ENCODE results near the gene CBX7.

The CBX7 gene

GRCh38 chr22:39122772-39123470 lies 29.6 kb downstream of the CBX7 start:
- ChIA-PET CTCF (interaction anchor here (1.0 to 4.5 kb wide), 5 partner anchors 12 to 353 kb away, joined by 3 to 23 read pairs (median 11); no protein-coding TSS in a partner anchor), POLR2A (no interaction called here)
- DNase-seq (ENCODE audit: low read depth, low spot score), result no peak
- H3K4me3 ChIP-seq (ENCODE audit: low read depth, low read length), result no peak overlapping the region
- TF ChIP-seq CTCF (IDR thresholded peaks at IDR 0.05; ENCODE audit: insufficient read depth, low read length, missing control alignments), result no peak

- H3K4me3 ChIP-seq (ENCODE audit: low read depth, low read length), result no peak overlapping the region
- CTCF ChIA-PET, result interaction anchor here (1.2 to 5.2 kb wide), 7 partner anchors 12 to 251 kb away, joined by 3 to 32 read pairs (median 5); no protein-coding TSS in a partner anchor
- TF ChIP-seq CTCF (IDR thresholded peaks at IDR 0.05; ENCODE audit: insufficient read depth, low read length, missing control alignments), result no peak
- no peak for DNase-seq (ENCODE audit: low read depth, low spot score)
- POLR2A ChIA-PET, result no interaction called here
These were observed 31.5 kb downstream of the CBX7 start for GRCh38 chr22:39120983-39121382.

- ChIA-PET CTCF (interaction anchor here (0.7 to 5.2 kb wide), 15 partner anchors 7 to 1065 kb away, joined by 3 to 32 read pairs (median 5); no protein-coding TSS in a partner anchor), POLR2A (no interaction called here)
- TF ChIP-seq CTCF (IDR thresholded peaks at IDR 0.05; ENCODE audit: insufficient read depth, low read length, missing control alignments), result peak; percentile 38
- no peak for DNase-seq (ENCODE audit: low read depth, low spot score)
- H3K4me3 ChIP-seq (ENCODE audit: low read depth, low read length), result no peak overlapping the region
These were observed 34.8 kb downstream of the CBX7 start for GRCh38 chr22:39117585-39118191.

GRCh38 chr22:39115977-39116621 lies 36.4 kb downstream of the CBX7 start:
- POLR2A ChIA-PET, result no interaction called here
- no peak for DNase-seq (ENCODE audit: low read depth, low spot score)
- CTCF ChIA-PET, result interaction anchor here (0.8 to 2.5 kb wide), 3 partner anchors 112 to 348 kb away, joined by 3 to 5 read pairs (median 5); no protein-coding TSS in a partner anchor
- TF ChIP-seq CTCF (IDR thresholded peaks at IDR 0.05; ENCODE audit: insufficient read depth, low read length, missing control alignments), result no peak
- H3K4me3 ChIP-seq (ENCODE audit: low read depth, low read length), result no peak overlapping the region

- no peak overlapping the region for H3K4me3 ChIP-seq (ENCODE audit: low read depth, low read length)
- no peak for TF ChIP-seq CTCF (IDR thresholded peaks at IDR 0.05; ENCODE audit: insufficient read depth, low read length, missing control alignments)
- CTCF ChIA-PET, result interaction anchor here (0.8 to 2.5 kb wide), 3 partner anchors 111 to 348 kb away, joined by 3 to 5 read pairs (median 5); no protein-coding TSS in a partner anchor
- POLR2A ChIA-PET, result no interaction called here
- DNase-seq (ENCODE audit: low read depth, low spot score), result no peak
These were observed 36.9 kb downstream of the CBX7 start for GRCh38 chr22:39115570-39115969.

GRCh38 chr22:39114112-39114511 lies 38.4 kb downstream of the CBX7 start:
- ChIA-PET CTCF (interaction anchor here (1.1 to 2.5 kb wide), 3 partner anchors 11 to 110 kb away, joined by 3 to 5 read pairs (median 5); no protein-coding TSS in a partner anchor), POLR2A (no interaction called here)
- no peak for DNase-seq (ENCODE audit: low read depth, low spot score)
- TF ChIP-seq CTCF (IDR thresholded peaks at IDR 0.05; ENCODE audit: insufficient read depth, low read length, missing control alignments), result no peak
- H3K4me3 ChIP-seq (ENCODE audit: low read depth, low read length), result no peak overlapping the region
